ENCODE data around the gene UBQLN1. TPM values are rescaled to one million over a fixed set of nuclear protein-coding genes. Genes with fewer than 3 reads are reported as not detected.

Gene UBQLN1
- total RNA-seq, 4 donors from 2014 or later = 112 to 123 (median 119) TPM

DNA sequence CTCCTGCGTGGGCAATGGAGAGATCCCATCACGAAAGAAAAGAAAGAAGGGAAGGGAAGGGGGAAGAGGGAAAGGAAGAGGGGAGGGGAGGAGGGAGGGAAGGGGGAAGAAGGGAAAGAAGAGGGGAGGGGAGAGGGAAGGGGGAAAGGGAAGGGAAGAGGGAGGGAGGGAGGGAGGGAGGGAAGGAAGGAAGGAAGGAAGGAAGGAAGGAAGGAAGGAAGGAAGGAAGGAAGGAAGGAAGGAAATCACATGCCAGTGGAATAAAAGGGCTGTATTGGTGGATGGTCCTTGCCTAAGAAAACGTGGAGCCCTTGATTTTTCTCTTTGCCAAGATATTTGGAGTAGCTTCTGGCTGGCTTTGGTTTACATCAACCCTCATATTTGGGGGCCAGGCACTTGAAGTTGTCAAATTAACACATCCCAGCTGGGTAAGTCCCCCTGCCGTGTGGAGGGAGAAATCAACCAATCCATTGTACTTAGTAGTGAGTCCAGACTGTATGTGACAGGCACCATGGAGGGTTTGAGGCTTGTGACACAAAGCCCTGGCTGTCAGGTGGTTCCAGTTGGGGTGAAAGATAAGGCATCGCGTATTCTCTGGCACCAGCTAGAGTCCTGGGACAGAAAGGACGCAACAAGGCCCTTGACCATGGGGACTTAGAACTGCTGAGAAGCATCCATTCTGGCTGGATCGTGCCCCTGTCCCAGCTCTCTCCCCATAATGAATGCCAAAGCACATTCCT lies 61.1 kb downstream of the UBQLN1 start:
- Histone ChIP-seq H3K27ac (replicated peaks in 1 of 4) (no peak overlapping the region), H3K9me3 (no peaks in the 10 kb centered on the region), H3K4me1 (no peaks in the 10 kb centered on the region), H3K36me3 (peaks cover 7 to 69% (median 23%) of the 10 kb centered on the region in 4 donors), H3K4me3 (no peak overlapping the region), H3K27me3 (no peaks in the 10 kb centered on the region)
- 74% methylated on average over 8 of the region's 8 CpGs for WGBS
- intact Hi-C loops (cut with DNase I) = loop anchor here (10.0 kb wide), 1 partner anchor 312 kb away; no protein-coding TSS in a partner anchor
- DNase-seq (ENCODE audit: extremely low spot score) = no peak
- TF ChIP-seq CTCF (IDR thresholded peaks at IDR 0.05) (no peak), POLR2AphosphoS5 (IDR thresholded peaks at IDR 0.05) (no peak), POLR2A (IDR thresholded peaks at IDR 0.05; ENCODE audit: low read depth) (no peak), EP300 (IDR thresholded peaks at IDR 0.05) (no peak)

GRCh38 chr9:83642793-83643192 lies 65.0 kb downstream of the UBQLN1 start:
- DNase-seq (ENCODE audit: extremely low spot score) = no peak
- Histone ChIP-seq H3K27me3 (no peaks in the 10 kb centered on the region), H3K4me3 (no peak overlapping the region), H3K36me3 (peaks cover 0 to 41% (median 10%) of the 10 kb centered on the region in 4 donors), H3K9me3 (no peaks in the 10 kb centered on the region), H3K27ac (replicated peaks in 1 of 4) (no peak overlapping the region), H3K4me1 (no peaks in the 10 kb centered on the region)
- TF ChIP-seq POLR2AphosphoS5 (IDR thresholded peaks at IDR 0.05) (no peak), POLR2A (IDR thresholded peaks at IDR 0.05; ENCODE audit: low read depth) (no peak), CTCF (IDR thresholded peaks at IDR 0.05) (no peak), EP300 (IDR thresholded peaks at IDR 0.05) (no peak)
- intact Hi-C loops (cut with DNase I) = loop anchor here (10.0 kb wide), 1 partner anchor 308 kb away; no protein-coding TSS in a partner anchor
- 77% methylated on average over 3 of the region's 4 CpGs for WGBS

DNA sequence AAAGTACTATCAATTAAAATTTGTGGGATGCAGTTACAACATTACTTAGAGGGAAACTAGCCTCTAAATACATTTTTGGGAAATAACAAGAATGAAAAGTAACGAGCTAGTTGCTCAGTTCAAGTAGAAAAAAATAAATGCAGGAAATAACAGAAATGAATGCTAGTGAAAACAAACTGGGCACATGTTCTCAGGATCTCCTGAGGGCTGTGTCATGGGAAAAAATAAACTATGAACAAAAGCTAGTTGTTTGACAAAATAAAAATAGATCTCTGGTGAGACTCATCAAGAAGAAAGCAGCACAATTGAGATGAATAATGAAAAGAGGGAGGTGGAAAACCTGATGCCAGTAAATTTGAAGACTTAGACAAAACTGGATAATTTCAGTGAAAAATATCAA lies 68.5 kb downstream of the UBQLN1 start:
- 77% methylated on average over 1 of the region's 1 CpG for WGBS
- intact Hi-C loops (cut with DNase I) = no loop called here

GRCh38 chr9:83637389-83637788 lies 70.4 kb downstream of the UBQLN1 start:
- 68% methylated on average over 1 of the region's 1 CpG for WGBS
- H3K27ac ChIP-seq (replicated peaks in 1 of 4) = no peak overlapping the region
- no peak for DNase-seq (ENCODE audit: extremely low spot score)
- H3K4me3 ChIP-seq = no peak overlapping the region
- peaks cover 0 to 7% (median 0%) of the 10 kb centered on the region in 4 donors for H3K36me3 ChIP-seq
- TF ChIP-seq EP300 (IDR thresholded peaks at IDR 0.05) = no peak
- TF ChIP-seq POLR2A (IDR thresholded peaks at IDR 0.05; ENCODE audit: low read depth) = no peak
- no peak for TF ChIP-seq CTCF (IDR thresholded peaks at IDR 0.05)
- no peak for TF ChIP-seq POLR2AphosphoS5 (IDR thresholded peaks at IDR 0.05)
- H3K9me3 ChIP-seq = no peaks in the 10 kb centered on the region
- intact Hi-C loops (cut with DNase I) = no loop called here
- no peaks in the 10 kb centered on the region for H3K27me3 ChIP-seq
- no peaks in the 10 kb centered on the region for H3K4me1 ChIP-seq

More for the DNA sequence above, 68.5 kb downstream of the UBQLN1 start:
- no peak overlapping the region for H3K4me3 ChIP-seq
- no peak for TF ChIP-seq POLR2A (IDR thresholded peaks at IDR 0.05; ENCODE audit: low read depth)
- no peak for TF ChIP-seq CTCF (IDR thresholded peaks at IDR 0.05)
- no peak for TF ChIP-seq EP300 (IDR thresholded peaks at IDR 0.05)
- no peak for TF ChIP-seq POLR2AphosphoS5 (IDR thresholded peaks at IDR 0.05)
- no peaks in the 10 kb centered on the region for H3K9me3 ChIP-seq
- no peaks in the 10 kb centered on the region for H3K4me1 ChIP-seq
- peaks cover 0 to 24% (median 4%) of the 10 kb centered on the region in 4 donors for H3K36me3 ChIP-seq
- DNase-seq (ENCODE audit: extremely low spot score) = no peak
- H3K27me3 ChIP-seq = no peaks in the 10 kb centered on the region
- H3K27ac ChIP-seq (replicated peaks in 1 of 4) = no peak overlapping the region
